Liver (tissue), 9 donors: ENCODE results near the gene CD248. TPM values are rescaled to one million over a fixed set of nuclear protein-coding genes. Genes with fewer than 3 reads are reported as not detected.
A peak's percentile ranks its signal among the peaks of the same experiment; 100 is the strongest.
"Not testable (repeated sequence)": the region's sequence is repeated elsewhere in the genome, so short reads cannot be mapped to it uniquely, and the experiment has no call there.

Experiments
- DNase-seq: peaks from one replicate; pipeline ENCODE4 v3.0.0-alpha.2; 2017; ENCODE audit warnings: low spot score
- H3K27ac ChIP-seq, 2 donors: one replicate each; pipeline ENCODE4 v1.7.0; 2013; ENCODE audit warnings: inconsistent platforms in 2 of 2, low read length in 2 of 2, control low read depth in 1 of 2, low read depth in 1 of 2, mild to moderate bottlenecking in 1 of 2
- H3K27me3 ChIP-seq, 4 donors: one replicate each; pipeline versions ENCODE4 v1.6.1 to v1.7.0; 2013; ENCODE audit warnings: low read length in 3 of 4, inconsistent platforms in 1 of 4, mild to moderate bottlenecking in 1 of 4, moderate library complexity in 1 of 4; ENCODE audit not compliant: control insufficient read depth in 4 of 4, insufficient read depth in 4 of 4
- H3K36me3 ChIP-seq, 4 donors: one replicate each; pipeline versions ENCODE4 v1.6.1 to v1.7.0; 2013; ENCODE audit warnings: low read length in 3 of 4, mild to moderate bottlenecking in 3 of 4, low read depth in 1 of 4, moderate library complexity in 1 of 4; ENCODE audit not compliant: control insufficient read depth in 4 of 4, insufficient read depth in 3 of 4
- H3K4me1 ChIP-seq, 4 donors: one replicate each; pipeline versions ENCODE4 v1.6.1 to v1.7.0; 2013; ENCODE audit warnings: low read length in 3 of 4, mild to moderate bottlenecking in 3 of 4, moderate library complexity in 1 of 4; ENCODE audit not compliant: control insufficient read depth in 4 of 4, insufficient read depth in 4 of 4
- H3K4me3 ChIP-seq, 3 donors: one replicate each; pipeline versions ENCODE4 v1.6.1 to v1.7.0; 2013; ENCODE audit warnings: low read length in 3 of 3, control low read depth in 1 of 3, low read depth in 1 of 3, mild to moderate bottlenecking in 1 of 3
- H3K9ac ChIP-seq, 2 donors: one replicate each; pipeline ENCODE4 v1.7.0; 2013; ENCODE audit warnings: low read length in 2 of 2, mild to moderate bottlenecking in 2 of 2, moderate library complexity in 2 of 2, control low read depth in 1 of 2, low read depth in 1 of 2
- H3K9me3 ChIP-seq, 4 donors: one replicate each; pipeline versions ENCODE4 v1.6.1 to v1.7.0; 2013; ENCODE audit warnings: low read length in 3 of 4; ENCODE audit not compliant: control insufficient read depth in 4 of 4
- FOXA2 ChIP-seq: IDR thresholded peaks from 2 replicates; pipeline ENCODE4 v1.6.1; 2016; ENCODE audit warnings: antibody characterized with exemption
- JUND ChIP-seq, 2 donors: IDR thresholded peaks; 2 replicates each; pipeline ENCODE4 v1.6.1; 2016; ENCODE audit warnings: antibody characterized with exemption in 2 of 2
- RAD21 ChIP-seq, 2 donors: IDR thresholded peaks; 2 replicates each; pipeline ENCODE4 v1.6.1; 2016; ENCODE audit warnings: antibody characterized with exemption in 2 of 2, mild to moderate bottlenecking in 2 of 2
- REST ChIP-seq: IDR thresholded peaks from 2 replicates; pipeline ENCODE4 v1.6.1; 2016; ENCODE audit warnings: antibody characterized with exemption, mild to moderate bottlenecking
- SP1 ChIP-seq: IDR thresholded peaks from 2 replicates; pipeline ENCODE4 v1.6.1; 2018; ENCODE audit warnings: antibody characterized with exemption, mild to moderate bottlenecking
- TAF1 ChIP-seq: conservative IDR thresholded peaks from 2 replicates; pipeline ENCODE4 v1.6.1; 2016; ENCODE audit warnings: antibody characterized with exemption, mild to moderate bottlenecking
- WGBS: extraction: QIAGEN DNeasy Blood & Tissue Kit; methylation state at CpG from one replicate; pipeline ENCODE4 v1.1.7; 2013; 5-methylcytosine and 5-hydroxymethylcytosine counted together
- polyA plus RNA-seq, 2 donors: library from polyadenylated mRNA; stranded (reverse) in 1 of 2; unstranded in 1 of 2; fragments of 200-250 nt in 1 of 2; fragments of >200 nt in 1 of 2; fragmentation: Nextera tagmentation in 1 of 2; extraction: Ambion mirVana in 1 of 2; gene quantifications; one replicate each; pipeline versions ENCODE4 v1.2.1 to v1.2.3, GENCODE V29; 2013 to 2015
- total RNA-seq, 2 donors: library from RNA; depleted of rRNA; stranded (reverse); fragments of >200 nt; gene quantifications; one replicate each; pipeline ENCODE4 v1.2.3, GENCODE V29; 2014
- TF ChIP-seq, protein P1 (sequence below): IDR thresholded peaks from 2 replicates; pipeline ENCODE4 v1.6.1; 2016; ENCODE audit warnings: antibody characterized with exemption
- donor health status: healthy.
- donor health status: healthy.
- donor health status: healthy.
- donor health status: healthy.
- donor health status: healthy.

CD248 gene
- total and polyA plus RNA-seq, 4 donors: 0.64 to 3.0 (median 1.2) TPM

GRCh38 chr11:66311470-66311964, 5.3 kb downstream of the CD248 start:
- peak overlapping the region in 2 of 3 donors; percentile 44 to 63 for H3K4me3 ChIP-seq
- H3K9me3 ChIP-seq: no peaks in the 10 kb centered on the region
- 31% methylated on average over 26 of the region's 26 CpGs for WGBS
- no peak overlapping the region for H3K9ac ChIP-seq
- no peaks in the 10 kb centered on the region for H3K27me3 ChIP-seq
- H3K27ac ChIP-seq: peak overlapping the region; percentile 79 to 86
- TF ChIP-seq RAD21 (IDR thresholded peaks at IDR 0.05) (no peak), FOXA2 (no peak), REST (no peak), TAF1 (no peak)
- DNase-seq: no peak
- H3K36me3 ChIP-seq: no peaks in the 10 kb centered on the region
- peaks cover 0 to 12% (median 5%) of the 10 kb centered on the region in 4 donors for H3K4me1 ChIP-seq

DNA sequence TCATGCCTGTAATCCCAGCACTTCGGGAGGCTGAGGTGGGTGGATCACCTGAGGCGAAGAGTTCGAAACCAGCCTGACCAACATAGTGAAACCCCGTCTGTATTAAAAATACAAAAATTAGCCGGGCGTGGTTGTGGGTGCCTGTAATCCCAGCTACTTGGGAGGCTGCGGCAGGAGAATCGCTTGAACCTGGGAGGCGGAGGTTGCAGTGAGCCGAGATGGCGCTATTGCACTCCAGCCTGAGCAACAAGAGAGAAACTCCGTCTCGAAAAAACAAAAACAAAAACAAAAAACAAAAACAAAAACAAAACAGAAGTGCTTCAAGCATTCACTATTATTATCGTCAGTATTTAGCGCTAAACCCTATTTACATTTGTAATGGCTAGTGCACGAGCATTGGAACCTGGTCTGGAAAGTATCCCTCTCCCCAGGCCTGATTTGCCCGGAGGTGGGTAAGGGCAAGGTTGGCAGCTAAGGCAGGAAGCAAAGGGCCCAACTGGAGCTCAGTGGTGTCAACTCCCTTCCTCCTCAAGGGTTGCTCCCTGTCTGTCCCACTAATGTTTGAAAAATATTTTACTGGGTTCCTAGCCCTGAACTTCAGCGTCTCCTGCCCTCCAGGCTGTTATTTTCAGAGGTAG, 5.9 kb downstream of the CD248 start:
- not testable (repeated sequence) for H3K27me3 ChIP-seq, H3K9ac ChIP-seq, H3K4me3 ChIP-seq, H3K36me3 ChIP-seq, H3K27ac ChIP-seq, H3K9me3 ChIP-seq, DNase-seq
- peaks cover 0 to 12% (median 5%) of the 10 kb centered on the region in 4 donors for H3K4me1 ChIP-seq
- WGBS: 92% methylated on average over 18 of the region's 18 CpGs

- no peak for DNase-seq
- H3K4me1 ChIP-seq: peaks cover 0 to 12% (median 5%) of the 10 kb centered on the region in 4 donors
- TF ChIP-seq SP1 (no peak), RAD21 (IDR thresholded peaks at IDR 0.05) (no peak), JUND (IDR thresholded peaks at IDR 0.05) (no peak)
- TF ChIP-seq, protein P1, sequence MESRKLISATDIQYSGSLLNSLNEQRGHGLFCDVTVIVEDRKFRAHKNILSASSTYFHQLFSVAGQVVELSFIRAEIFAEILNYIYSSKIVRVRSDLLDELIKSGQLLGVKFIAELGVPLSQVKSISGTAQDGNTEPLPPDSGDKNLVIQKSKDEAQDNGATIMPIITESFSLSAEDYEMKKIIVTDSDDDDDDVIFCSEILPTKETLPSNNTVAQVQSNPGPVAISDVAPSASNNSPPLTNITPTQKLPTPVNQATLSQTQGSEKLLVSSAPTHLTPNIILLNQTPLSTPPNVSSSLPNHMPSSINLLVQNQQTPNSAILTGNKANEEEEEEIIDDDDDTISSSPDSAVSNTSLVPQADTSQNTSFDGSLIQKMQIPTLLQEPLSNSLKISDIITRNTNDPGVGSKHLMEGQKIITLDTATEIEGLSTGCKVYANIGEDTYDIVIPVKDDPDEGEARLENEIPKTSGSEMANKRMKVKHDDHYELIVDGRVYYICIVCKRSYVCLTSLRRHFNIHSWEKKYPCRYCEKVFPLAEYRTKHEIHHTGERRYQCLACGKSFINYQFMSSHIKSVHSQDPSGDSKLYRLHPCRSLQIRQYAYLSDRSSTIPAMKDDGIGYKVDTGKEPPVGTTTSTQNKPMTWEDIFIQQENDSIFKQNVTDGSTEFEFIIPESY: no peak
- no peaks in the 10 kb centered on the region for H3K36me3 ChIP-seq
- no peak overlapping the region for H3K4me3 ChIP-seq
- H3K27me3 ChIP-seq: no peaks in the 10 kb centered on the region
- H3K9ac ChIP-seq: no peak overlapping the region
- no peak overlapping the region for H3K27ac ChIP-seq
- 81% methylated on average over 8 of the region's 8 CpGs for WGBS
- no peaks in the 10 kb centered on the region for H3K9me3 ChIP-seq
Observed at GRCh38 chr11:66310324-66310723, 6.5 kb downstream of the CD248 start.
